Activated CD4-positive, CD25-positive, alpha-beta regulatory T cell treated with anti-CD3 and anti-CD28 coated beads, Interleukin-2, amount 50 U/mL, for 24 hours (primary cell): ENCODE measurements around the gene GPER1.
"Not testable (repeated sequence)": the region's sequence is repeated elsewhere in the genome, so short reads cannot be mapped to it uniquely, and the experiment has no call there.

Experiments
- ATAC-seq, 2 donors: fragments of 150-1000 bp; cut with Tn5 transposase; one replicate each; pipeline ENCODE4 v1.10.0; 2021; ENCODE audit warnings: mild to moderate bottlenecking in 1 of 2, moderate library complexity in 1 of 2

Gene GPER1

GRCh38 chr7:1123715-1124114, 35.8 kb downstream of the GPER1 start:
- no peak for ATAC-seq

GRCh38 chr7:1124164-1124563, 36.3 kb downstream of the GPER1 start:
- no peak for ATAC-seq

GRCh38 chr7:1124816-1125602, 37.1 kb downstream of the GPER1 start:
- ATAC-seq = no peak

GRCh38 chr7:1125603-1125969, 37.7 kb downstream of the GPER1 start:
- no peak for ATAC-seq

- ATAC-seq = no peak
Observed at GRCh38 chr7:1127001-1127400, 39.1 kb downstream of the GPER1 start.

- ATAC-seq = no peak
Observed at GRCh38 chr7:1129431-1129830, 41.5 kb downstream of the GPER1 start.

GRCh38 chr7:1130021-1130990, 42.4 kb downstream of the GPER1 start:
- ATAC-seq = no peak

- ATAC-seq = no peak
Observed at GRCh38 chr7:1131471-1132265, 43.8 kb downstream of the GPER1 start.

GRCh38 chr7:1134951-1135350, 47.0 kb downstream of the GPER1 start:
- ATAC-seq = no peak

GRCh38 chr7:1136841-1137516, 49.1 kb downstream of the GPER1 start:
- no peak for ATAC-seq

- peak; percentile 56 to 71 for ATAC-seq
Observed at GRCh38 chr7:1137517-1138167, 49.7 kb downstream of the GPER1 start.

- ATAC-seq = no peak
Observed at GRCh38 chr7:1140476-1141104, 52.7 kb downstream of the GPER1 start.

- no peak for ATAC-seq
Observed at GRCh38 chr7:1141651-1142050, 53.7 kb downstream of the GPER1 start.

- ATAC-seq = no peak
Observed at GRCh38 chr7:1142051-1142635, 54.2 kb downstream of the GPER1 start.

GRCh38 chr7:1143031-1143430, 55.1 kb downstream of the GPER1 start:
- not testable (repeated sequence) for ATAC-seq
